GM21576 (cell line): ENCODE measurements around the gene MC4R.

Experiments used
- ATAC-seq: cut with Tn5 transposase; IDR thresholded peaks from one replicate; pipeline ENCODE4 v1.9.1; 2021; ENCODE audit warnings: mild to moderate bottlenecking, moderate library complexity; ENCODE audit not compliant: unreplicated experiment

The MC4R gene

GRCh38 chr18:60329131-60329530, 43.4 kb downstream of the MC4R start:
- no peak for ATAC-seq

GRCh38 chr18:60327880-60328279, 44.7 kb downstream of the MC4R start:
- ATAC-seq = no peak

GRCh38 chr18:60322591-60322990, 50.0 kb downstream of the MC4R start:
- ATAC-seq = no peak
